GM18517 (cell line): ENCODE data around the gene PRKX.
"Not testable (repeated sequence)": the region's sequence is repeated elsewhere in the genome, so short reads cannot be mapped to it uniquely, and the experiment has no call there.

Experiments
- ATAC-seq: cut with Tn5 transposase; IDR thresholded peaks from one replicate; pipeline ENCODE4 v1.9.1; 2021; ENCODE audit warnings: mild to moderate bottlenecking, moderate library complexity; ENCODE audit not compliant: unreplicated experiment

The PRKX gene

GRCh38 chrX:3713225-3713936 is at the start of gene PRKX:
TSS of gene PRKX (minus strand) at chrX:3713649. CDS start at chrX:3713253, 396 bp downstream.
- ATAC-seq, result peak; percentile 64

- ATAC-seq, result no peak
Measured at GRCh38 chrX:3763111-3763510, 49.7 kb upstream of the PRKX start.

GRCh38 chrX:3757510-3758025 is 44.1 kb upstream of the PRKX start:
- no peak for ATAC-seq

GRCh38 chrX:3748052-3748559 is 34.7 kb upstream of the PRKX start:
- ATAC-seq, result no peak

GRCh38 chrX:3743801-3744439 is 30.5 kb upstream of the PRKX start:
- ATAC-seq, result no peak

GRCh38 chrX:3740946-3741345 is 27.5 kb upstream of the PRKX start:
- ATAC-seq, result not testable (repeated sequence)

- no peak for ATAC-seq
Measured at GRCh38 chrX:3738509-3738908, 25.1 kb upstream of the PRKX start.

- not testable (repeated sequence) for ATAC-seq
Measured at GRCh38 chrX:3736536-3736935, 23.1 kb upstream of the PRKX start.

GRCh38 chrX:3735891-3736290 is 22.4 kb upstream of the PRKX start:
- not testable (repeated sequence) for ATAC-seq

GRCh38 chrX:3734456-3734855 is 21.0 kb upstream of the PRKX start:
- not testable (repeated sequence) for ATAC-seq

- no peak for ATAC-seq
Measured at GRCh38 chrX:3733043-3733430, 19.6 kb upstream of the PRKX start.

GRCh38 chrX:3732326-3733042 is 19.0 kb upstream of the PRKX start:
- not testable (repeated sequence) for ATAC-seq

- ATAC-seq, result no peak
Measured at GRCh38 chrX:3728454-3728853, 15.0 kb upstream of the PRKX start.

GRCh38 chrX:3723460-3723859 is 10.0 kb upstream of the PRKX start:
- not testable (repeated sequence) for ATAC-seq

- no peak for ATAC-seq
Measured at GRCh38 chrX:3717742-3718420, 4.4 kb upstream of the PRKX start.

- ATAC-seq, result no peak
Measured at GRCh38 chrX:3715921-3716320, 2.5 kb upstream of the PRKX start.

- not testable (repeated sequence) for ATAC-seq
Measured at GRCh38 chrX:3714706-3715479, 1.4 kb upstream of the PRKX start.

GRCh38 chrX:3713937-3714434 is 537 bp upstream of the PRKX start:
- no peak for ATAC-seq

- peak; percentile 20 for ATAC-seq
Measured at GRCh38 chrX:3712870-3713224, 602 bp downstream of the PRKX start.
